ENCODE data around the gene PCTP. TPM values are rescaled to one million over a fixed set of nuclear protein-coding genes. Genes with fewer than 3 reads are reported as not detected.

Gene PCTP
- total RNA-seq, 1 donor from 2014 or later = 8.4 TPM

DNA sequence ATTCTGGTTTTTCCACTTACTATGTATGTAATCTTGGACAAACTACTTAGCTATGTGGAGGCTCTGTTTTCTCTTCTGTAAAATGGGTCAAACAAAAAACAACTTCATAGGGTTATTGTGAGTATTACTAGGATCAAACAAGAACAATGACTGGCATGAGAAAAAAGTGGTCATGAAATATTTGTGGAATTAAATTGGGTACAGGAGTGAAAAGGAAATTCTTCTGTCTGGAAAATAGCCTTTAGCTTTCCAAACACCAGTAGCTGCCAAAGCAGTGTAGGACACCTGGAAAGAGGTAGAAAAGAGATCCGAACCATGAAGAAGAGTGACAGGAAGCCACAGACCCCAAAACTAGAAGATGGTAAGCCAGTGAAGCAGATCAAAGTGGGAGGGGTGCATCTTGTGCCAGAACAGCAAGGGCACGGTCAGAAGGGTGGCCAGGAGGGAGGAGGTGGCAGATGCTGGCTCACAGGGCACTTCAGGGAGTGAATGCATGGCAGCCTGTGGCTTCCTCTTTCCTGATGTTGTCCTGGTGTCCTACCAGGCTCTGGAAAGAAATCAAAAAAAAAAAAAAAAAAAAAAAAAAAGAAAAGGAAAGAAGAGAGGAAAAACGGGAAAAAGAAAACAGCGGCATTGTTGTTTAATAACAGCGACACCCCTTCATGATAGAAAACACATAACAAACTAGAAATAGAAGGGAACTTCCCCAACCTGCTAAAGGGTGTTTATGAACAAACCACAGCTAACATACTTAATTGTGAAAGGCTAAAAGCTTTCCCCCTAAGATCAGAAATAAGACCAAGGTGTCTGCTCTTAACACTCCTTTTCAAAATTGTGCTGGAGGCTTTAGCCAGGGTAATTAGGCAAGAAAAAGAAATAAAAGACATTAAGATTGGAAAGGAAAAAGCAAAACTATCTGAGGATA lies 67.9 kb downstream of the PCTP start:
- no peak overlapping the region for H3K27ac Mint-ChIP-seq (ENCODE audit: unreplicated experiment)
- H3K36me3 Mint-ChIP-seq (ENCODE audit: unreplicated experiment) = no peaks in the 10 kb centered on the region
- TF ChIP-seq, protein P1, sequence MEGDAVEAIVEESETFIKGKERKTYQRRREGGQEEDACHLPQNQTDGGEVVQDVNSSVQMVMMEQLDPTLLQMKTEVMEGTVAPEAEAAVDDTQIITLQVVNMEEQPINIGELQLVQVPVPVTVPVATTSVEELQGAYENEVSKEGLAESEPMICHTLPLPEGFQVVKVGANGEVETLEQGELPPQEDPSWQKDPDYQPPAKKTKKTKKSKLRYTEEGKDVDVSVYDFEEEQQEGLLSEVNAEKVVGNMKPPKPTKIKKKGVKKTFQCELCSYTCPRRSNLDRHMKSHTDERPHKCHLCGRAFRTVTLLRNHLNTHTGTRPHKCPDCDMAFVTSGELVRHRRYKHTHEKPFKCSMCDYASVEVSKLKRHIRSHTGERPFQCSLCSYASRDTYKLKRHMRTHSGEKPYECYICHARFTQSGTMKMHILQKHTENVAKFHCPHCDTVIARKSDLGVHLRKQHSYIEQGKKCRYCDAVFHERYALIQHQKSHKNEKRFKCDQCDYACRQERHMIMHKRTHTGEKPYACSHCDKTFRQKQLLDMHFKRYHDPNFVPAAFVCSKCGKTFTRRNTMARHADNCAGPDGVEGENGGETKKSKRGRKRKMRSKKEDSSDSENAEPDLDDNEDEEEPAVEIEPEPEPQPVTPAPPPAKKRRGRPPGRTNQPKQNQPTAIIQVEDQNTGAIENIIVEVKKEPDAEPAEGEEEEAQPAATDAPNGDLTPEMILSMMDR (IDR thresholded peaks at IDR 0.05) = no peak

DNA sequence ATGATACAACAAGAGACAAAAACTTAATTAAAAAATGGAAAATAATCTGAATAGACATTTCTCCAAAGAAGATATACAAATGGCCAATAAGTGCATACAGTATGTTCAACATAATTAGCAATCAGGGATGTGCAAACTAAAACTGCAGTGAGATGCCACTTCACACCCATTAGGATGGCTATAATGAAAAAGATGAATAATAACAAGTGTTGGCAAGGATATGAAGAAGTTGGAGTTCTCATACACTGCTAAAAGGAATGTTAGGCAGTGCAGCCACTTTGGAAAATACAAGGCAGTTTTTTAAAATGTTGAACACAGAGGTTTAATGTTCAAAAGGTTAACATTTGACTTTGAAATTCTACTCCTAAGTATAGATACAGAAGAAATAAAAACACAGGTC lies 69.8 kb downstream of the PCTP start:
- TF ChIP-seq, protein P1 (IDR thresholded peaks at IDR 0.05) = no peak
- Mint-ChIP-seq H3K9me3 (ENCODE audit: unreplicated experiment) (peaks cover 17% of the 10 kb centered on the region), H3K36me3 (ENCODE audit: unreplicated experiment) (no peaks in the 10 kb centered on the region), H3K27ac (ENCODE audit: unreplicated experiment) (no peak overlapping the region), H3K4me1 (ENCODE audit: unreplicated experiment) (no peaks in the 10 kb centered on the region), H3K4me3 (ENCODE audit: unreplicated experiment) (no peak overlapping the region), H3K27me3 (ENCODE audit: unreplicated experiment) (no peaks in the 10 kb centered on the region)
- DNase-seq (ENCODE audit: extremely low spot score, unreplicated experiment) = no peak

More for the DNA sequence above, 67.9 kb downstream of the PCTP start:
- H3K9me3 Mint-ChIP-seq (ENCODE audit: unreplicated experiment) = peaks cover 17% of the 10 kb centered on the region
- no peaks in the 10 kb centered on the region for H3K27me3 Mint-ChIP-seq (ENCODE audit: unreplicated experiment)
- no peaks in the 10 kb centered on the region for H3K4me1 Mint-ChIP-seq (ENCODE audit: unreplicated experiment)
- DNase-seq (ENCODE audit: extremely low spot score, unreplicated experiment) = no peak
- H3K4me3 Mint-ChIP-seq (ENCODE audit: unreplicated experiment) = no peak overlapping the region

DNA sequence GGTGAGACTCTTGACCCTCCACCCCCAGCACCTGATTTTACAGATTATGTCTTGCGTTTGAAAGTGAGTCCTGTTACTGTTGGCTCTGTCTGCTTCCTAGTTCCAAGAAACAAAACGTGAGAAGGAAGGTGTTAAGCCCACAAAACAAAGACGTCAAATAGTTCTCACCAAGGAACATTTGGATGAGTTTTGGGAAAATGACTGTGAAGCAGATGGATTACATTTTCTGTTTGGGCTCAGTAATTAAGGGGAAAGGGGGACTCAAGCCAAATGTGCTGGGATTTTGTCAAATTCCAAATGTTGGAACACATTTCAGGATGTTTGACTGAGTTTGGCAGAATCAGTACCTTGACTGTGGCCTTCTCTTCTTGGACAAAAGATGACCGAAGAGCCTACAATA lies 71.2 kb downstream of the PCTP start:
- no peaks in the 10 kb centered on the region for H3K27me3 Mint-ChIP-seq (ENCODE audit: unreplicated experiment)
- H3K4me1 Mint-ChIP-seq (ENCODE audit: unreplicated experiment) = no peaks in the 10 kb centered on the region
- DNase-seq (ENCODE audit: extremely low spot score, unreplicated experiment) = no peak
- TF ChIP-seq, protein P1 (IDR thresholded peaks at IDR 0.05) = no peak
- H3K9me3 Mint-ChIP-seq (ENCODE audit: unreplicated experiment) = peaks cover 17% of the 10 kb centered on the region
- no peak overlapping the region for H3K4me3 Mint-ChIP-seq (ENCODE audit: unreplicated experiment)
- no peak overlapping the region for H3K27ac Mint-ChIP-seq (ENCODE audit: unreplicated experiment)
- no peaks in the 10 kb centered on the region for H3K36me3 Mint-ChIP-seq (ENCODE audit: unreplicated experiment)

DNA sequence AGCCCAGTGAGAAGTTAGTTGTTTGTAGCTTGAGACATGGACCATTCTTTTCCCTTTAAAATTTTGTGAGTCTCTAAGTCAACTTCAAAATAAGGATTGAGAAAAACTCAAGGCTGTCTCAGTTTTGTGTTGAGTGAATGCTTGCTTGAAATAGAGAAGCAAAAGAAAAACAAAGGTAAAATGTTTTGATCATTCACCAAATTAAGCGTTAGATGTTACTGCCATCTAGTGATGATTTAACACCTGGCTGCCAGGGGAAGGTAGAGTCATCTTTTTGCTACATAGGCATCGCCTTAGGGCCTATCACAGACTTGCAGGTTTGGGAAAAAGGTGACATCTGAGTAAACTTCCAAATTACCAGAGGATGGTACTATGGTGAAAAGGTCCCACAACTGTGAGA lies 74.4 kb downstream of the PCTP start:
- H3K4me3 Mint-ChIP-seq (ENCODE audit: unreplicated experiment) = no peak overlapping the region
- peaks cover 7% of the 10 kb centered on the region for H3K9me3 Mint-ChIP-seq (ENCODE audit: unreplicated experiment)
- H3K36me3 Mint-ChIP-seq (ENCODE audit: unreplicated experiment) = no peaks in the 10 kb centered on the region
- no peak for DNase-seq (ENCODE audit: extremely low spot score, unreplicated experiment)
- no peaks in the 10 kb centered on the region for H3K27me3 Mint-ChIP-seq (ENCODE audit: unreplicated experiment)
- TF ChIP-seq, protein P1 (IDR thresholded peaks at IDR 0.05) = no peak
- H3K4me1 Mint-ChIP-seq (ENCODE audit: unreplicated experiment) = no peaks in the 10 kb centered on the region
- no peak overlapping the region for H3K27ac Mint-ChIP-seq (ENCODE audit: unreplicated experiment)

Other genes with a start within 250 kb of the PCTP start
- not detected in 2 replicates for gene SMIM36, start 239.6 kb upstream of the PCTP start, total RNA-seq
- gene TMEM100, start 28.2 kb upstream of the PCTP start, total RNA-seq = 3.3 and 3.4 TPM in 2 replicates

All from osteocyte (in vitro differentiated cells).